ENCODE results near the gene GM2A. TPM values are rescaled to one million over a fixed set of nuclear protein-coding genes. Genes with fewer than 3 reads are reported as not detected.
A peak's percentile ranks its signal among the peaks of the same experiment; 100 is the strongest.

The GM2A gene
- total RNA-seq, 3 donors from 2014 or later (not counting 1 experiment from before 2014, with no cell fraction given) = 9.6 to 15.9 (median 15.6) TPM

DNA sequence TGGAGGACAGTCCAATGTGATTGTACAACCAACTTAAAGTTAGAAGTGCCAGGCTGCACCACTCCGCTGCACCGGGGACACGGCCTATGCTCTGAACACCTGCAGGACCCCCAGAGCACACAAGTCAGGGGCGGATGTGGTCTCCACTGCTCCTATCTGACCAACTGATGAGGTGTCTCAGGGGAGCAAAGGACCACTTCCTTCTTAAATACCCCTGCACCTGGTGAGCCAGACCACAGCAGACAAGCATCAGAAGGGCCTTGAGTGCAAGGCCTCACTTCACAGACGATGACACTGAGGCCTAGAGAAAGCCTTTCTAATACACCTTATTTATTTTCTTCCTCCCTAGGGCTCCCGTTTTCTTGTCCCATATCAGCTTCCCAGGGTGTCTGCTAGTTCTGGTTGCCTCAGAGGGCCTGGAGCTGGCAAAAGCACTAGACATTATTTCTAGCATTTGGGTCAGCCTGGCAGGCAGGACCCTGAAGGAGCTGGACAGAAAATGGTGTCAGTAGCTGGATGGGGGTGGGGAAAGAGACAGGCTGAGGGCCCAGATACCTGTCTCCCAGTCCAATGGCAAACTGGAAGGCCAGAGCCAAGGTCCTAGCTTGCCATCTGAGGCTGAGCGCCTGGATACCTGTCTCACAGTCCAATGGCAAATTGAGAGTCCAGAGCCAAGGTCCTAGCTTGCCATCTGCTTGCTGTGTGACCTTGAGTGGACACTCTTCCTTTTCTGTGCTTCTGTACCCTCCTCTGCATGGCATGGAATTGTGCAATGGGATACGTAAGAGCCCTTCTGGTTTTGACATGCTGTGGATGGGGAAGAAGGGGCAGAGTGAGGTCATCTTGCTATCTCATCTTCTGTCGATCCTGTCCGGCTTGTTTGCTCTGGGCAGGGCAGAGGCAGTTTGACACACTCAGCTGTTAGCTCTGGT lies 38.1 kb upstream of the GM2A start:
- no peaks in the 10 kb centered on the region for H3K27me3 Mint-ChIP-seq (ENCODE audit: low read depth in 2 of 2)
- 14% methylated on average over 10 of the region's 10 CpGs for WGBS (ENCODE audit: insufficient coverage)
- ATAC-seq = peak; percentile 23 to 48 (median 31)

DNA sequence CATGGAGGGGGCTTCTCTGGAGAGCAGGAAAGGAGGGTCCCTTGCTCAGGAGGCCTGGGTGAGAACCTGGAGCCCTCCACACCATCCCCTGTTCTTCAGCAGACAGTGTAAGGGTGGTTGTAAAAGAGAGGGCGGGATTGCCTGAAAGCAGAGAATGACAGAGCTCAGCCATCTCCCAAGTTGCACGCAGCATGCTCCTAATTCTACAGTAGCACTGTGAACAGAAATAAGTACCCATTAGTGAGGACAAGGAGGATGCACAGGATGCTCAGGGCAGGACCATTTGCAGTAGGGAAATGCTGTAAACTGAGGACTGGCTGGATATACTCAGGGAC lies 37.5 kb upstream of the GM2A start:
- no peaks in the 10 kb centered on the region for H3K27me3 Mint-ChIP-seq (ENCODE audit: low read depth in 2 of 2)
- Histone ChIP-seq H3K4me1 (ENCODE audit: control insufficient read depth, insufficient read depth, low read length) (peaks cover 99% of the 10 kb centered on the region), H3K27me3 (ENCODE audit: control insufficient read depth, insufficient read depth, low read length) (no peaks in the 10 kb centered on the region), H3K9me3 (ENCODE audit: control insufficient read depth, insufficient read depth, low read length) (no peaks in the 10 kb centered on the region), H3K27ac (ENCODE audit: low read length) (peak overlapping the region; percentile 97), H3K36me3 (ENCODE audit: control insufficient read depth, insufficient read depth, low read length) (peaks cover 26% of the 10 kb centered on the region), H3K4me3 (ENCODE audit: low read length) (no peak overlapping the region)
- H3K27ac Mint-ChIP-seq = peak overlapping the region; percentile 88 to 92
- 59% methylated on average over 2 of the region's 2 CpGs for WGBS (ENCODE audit: insufficient coverage)
- no peak for DNase-seq
- H3K9me3 Mint-ChIP-seq = no peaks in the 10 kb centered on the region
- peak overlapping the region; percentile 88 for H3K4me3 Mint-ChIP-seq
- H3K4me1 Mint-ChIP-seq = peaks cover 83 to 89% of the 10 kb centered on the region in 2 donors
- H3K36me3 Mint-ChIP-seq = no peaks in the 10 kb centered on the region
- intact Hi-C loops (cut with micrococcal nuclease) = loop anchor here (10.0 kb wide), 1 partner anchor 61 kb away; the partner anchor contains the start of gene ANXA6
- ATAC-seq = no peak
- TF ChIP-seq, protein P1, sequence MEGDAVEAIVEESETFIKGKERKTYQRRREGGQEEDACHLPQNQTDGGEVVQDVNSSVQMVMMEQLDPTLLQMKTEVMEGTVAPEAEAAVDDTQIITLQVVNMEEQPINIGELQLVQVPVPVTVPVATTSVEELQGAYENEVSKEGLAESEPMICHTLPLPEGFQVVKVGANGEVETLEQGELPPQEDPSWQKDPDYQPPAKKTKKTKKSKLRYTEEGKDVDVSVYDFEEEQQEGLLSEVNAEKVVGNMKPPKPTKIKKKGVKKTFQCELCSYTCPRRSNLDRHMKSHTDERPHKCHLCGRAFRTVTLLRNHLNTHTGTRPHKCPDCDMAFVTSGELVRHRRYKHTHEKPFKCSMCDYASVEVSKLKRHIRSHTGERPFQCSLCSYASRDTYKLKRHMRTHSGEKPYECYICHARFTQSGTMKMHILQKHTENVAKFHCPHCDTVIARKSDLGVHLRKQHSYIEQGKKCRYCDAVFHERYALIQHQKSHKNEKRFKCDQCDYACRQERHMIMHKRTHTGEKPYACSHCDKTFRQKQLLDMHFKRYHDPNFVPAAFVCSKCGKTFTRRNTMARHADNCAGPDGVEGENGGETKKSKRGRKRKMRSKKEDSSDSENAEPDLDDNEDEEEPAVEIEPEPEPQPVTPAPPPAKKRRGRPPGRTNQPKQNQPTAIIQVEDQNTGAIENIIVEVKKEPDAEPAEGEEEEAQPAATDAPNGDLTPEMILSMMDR (IDR thresholded peaks at IDR 0.05) = no peak

More for the DNA sequence above, 38.1 kb upstream of the GM2A start:
- intact Hi-C loops (cut with micrococcal nuclease) = loop anchor here (1.0 to 10.0 kb wide), 4 partner anchors 8 to 118 kb away; partner anchors contain the start of genes ANXA6 and GM2A
- TF ChIP-seq, protein P1 (IDR thresholded peaks at IDR 0.05) = no peak
- no peaks in the 10 kb centered on the region for H3K27me3 ChIP-seq (ENCODE audit: control insufficient read depth, insufficient read depth, low read length)
- no peaks in the 10 kb centered on the region for H3K9me3 ChIP-seq (ENCODE audit: control insufficient read depth, insufficient read depth, low read length)
- no peaks in the 10 kb centered on the region for H3K9me3 Mint-ChIP-seq
- DNase-seq = peak; percentile 37 to 71
- H3K36me3 ChIP-seq (ENCODE audit: control insufficient read depth, insufficient read depth, low read length) = peaks cover 20% of the 10 kb centered on the region
- peaks cover 99% of the 10 kb centered on the region for H3K4me1 ChIP-seq (ENCODE audit: control insufficient read depth, insufficient read depth, low read length)
- H3K4me3 ChIP-seq (ENCODE audit: low read length) = peak overlapping the region; percentile 48
- H3K4me1 Mint-ChIP-seq = peaks cover 80 to 82% of the 10 kb centered on the region in 2 donors
- H3K27ac ChIP-seq (ENCODE audit: low read length) = peak overlapping the region; percentile 97
- peak overlapping the region; percentile 88 to 92 for H3K27ac Mint-ChIP-seq
- H3K36me3 Mint-ChIP-seq = no peaks in the 10 kb centered on the region
- peak overlapping the region; percentile 88 for H3K4me3 Mint-ChIP-seq

DNA sequence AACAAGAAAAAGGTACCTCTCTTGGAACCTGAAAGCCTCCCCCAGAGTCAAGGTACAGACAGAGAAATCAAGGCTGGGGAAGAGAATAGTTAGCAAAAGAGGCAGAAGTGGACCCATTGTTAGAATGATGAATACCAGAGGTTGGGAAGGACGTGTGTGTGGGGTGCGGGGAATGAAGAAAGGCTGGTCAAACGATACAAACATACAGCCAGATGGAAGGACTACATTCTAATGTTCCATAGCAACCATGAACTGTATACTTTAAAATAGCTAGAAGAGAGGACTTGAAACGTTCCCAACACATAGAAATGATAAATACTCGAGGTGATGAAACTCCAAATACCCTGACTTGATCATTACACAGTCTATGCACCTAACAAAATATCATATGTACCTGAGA lies 36.2 kb upstream of the GM2A start:
- ATAC-seq = no peak
- Histone ChIP-seq H3K9me3 (ENCODE audit: control insufficient read depth, insufficient read depth, low read length) (no peaks in the 10 kb centered on the region), H3K27ac (ENCODE audit: low read length) (peak overlapping the region; percentile 97), H3K4me3 (ENCODE audit: low read length) (no peak overlapping the region), H3K27me3 (ENCODE audit: control insufficient read depth, insufficient read depth, low read length) (no peaks in the 10 kb centered on the region), H3K4me1 (ENCODE audit: control insufficient read depth, insufficient read depth, low read length) (peaks cover 99% of the 10 kb centered on the region), H3K36me3 (ENCODE audit: control insufficient read depth, insufficient read depth, low read length) (peaks cover 32% of the 10 kb centered on the region)
- H3K4me3 Mint-ChIP-seq = peak overlapping the region; percentile 88
- no peaks in the 10 kb centered on the region for H3K36me3 Mint-ChIP-seq
- H3K27me3 Mint-ChIP-seq (ENCODE audit: low read depth in 2 of 2) = no peaks in the 10 kb centered on the region
- WGBS (ENCODE audit: insufficient coverage) = no CpG with 5 or more reads among the region's 5 CpGs
- H3K9me3 Mint-ChIP-seq = no peaks in the 10 kb centered on the region
- H3K4me1 Mint-ChIP-seq = peaks cover 88 to 92% of the 10 kb centered on the region in 2 donors
- TF ChIP-seq, protein P1 (IDR thresholded peaks at IDR 0.05) = no peak
- peak overlapping the region; percentile 88 to 92 for H3K27ac Mint-ChIP-seq
- no peak for DNase-seq
- intact Hi-C loops (cut with micrococcal nuclease) = loop anchor here (10.0 kb wide), 1 partner anchor 62 kb away; the partner anchor contains the start of gene ANXA6
